GM21723 (cell line): Measurements from ENCODE around the gene STEAP4.

Source experiments
- ATAC-seq: cut with Tn5 transposase; IDR thresholded peaks from one replicate; pipeline ENCODE4 v1.9.1; 2021; ENCODE audit warnings: mild to moderate bottlenecking, moderate library complexity; ENCODE audit not compliant: unreplicated experiment

The STEAP4 gene

DNA sequence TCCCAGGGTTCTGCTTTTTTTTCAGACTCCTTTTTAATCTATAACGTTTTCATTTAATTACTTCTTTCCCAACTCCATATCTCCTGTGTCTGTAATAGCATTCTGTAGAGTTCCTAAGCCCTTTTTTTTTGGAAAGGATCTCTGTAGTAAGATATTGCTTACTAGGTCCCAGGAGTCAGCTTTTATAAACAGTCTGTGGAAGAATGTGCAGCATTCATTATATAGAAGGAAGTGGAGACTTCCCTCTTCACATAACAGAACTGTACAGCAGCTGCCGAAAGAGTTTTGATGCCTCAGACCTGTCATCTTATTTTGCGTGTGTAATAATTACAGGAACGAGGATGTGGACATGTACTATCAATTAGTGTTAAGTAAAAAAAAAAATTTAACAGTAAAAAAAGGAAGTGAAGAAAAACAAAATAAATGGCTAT is 7.4 kb upstream of the STEAP4 start:
- ATAC-seq = no peak

DNA sequence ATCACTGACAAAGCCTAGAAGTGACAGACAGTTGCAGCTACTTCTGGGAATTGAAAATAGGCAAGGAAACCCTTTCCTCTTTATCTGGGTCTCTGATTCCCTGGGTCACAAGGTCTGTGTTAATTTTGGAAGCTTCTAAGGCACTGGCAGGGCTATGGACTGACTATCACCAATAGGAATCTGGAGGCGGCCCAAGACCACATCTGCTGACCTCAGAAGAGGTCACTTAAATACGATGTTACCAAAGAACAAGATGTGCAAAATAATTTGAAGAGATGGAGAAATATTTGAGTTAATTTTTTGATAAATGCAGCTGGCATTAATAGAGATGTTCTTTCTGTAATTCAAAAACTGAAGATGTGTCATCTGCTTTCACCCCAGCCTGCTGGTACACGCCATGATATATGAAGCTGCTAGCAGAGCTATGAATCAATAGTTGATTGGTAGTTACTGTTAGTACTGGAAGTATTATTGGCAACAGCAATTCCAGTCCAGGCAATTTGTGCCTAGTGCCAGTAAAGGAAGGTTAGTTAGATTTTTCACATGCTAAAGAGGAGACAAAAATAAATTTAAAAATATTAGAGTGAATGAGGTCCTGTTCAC is 5.5 kb upstream of the STEAP4 start:
- no peak for ATAC-seq

- ATAC-seq = no peak
Observed at GRCh38 chr7:88311675-88312036, 5.0 kb upstream of the STEAP4 start.

DNA sequence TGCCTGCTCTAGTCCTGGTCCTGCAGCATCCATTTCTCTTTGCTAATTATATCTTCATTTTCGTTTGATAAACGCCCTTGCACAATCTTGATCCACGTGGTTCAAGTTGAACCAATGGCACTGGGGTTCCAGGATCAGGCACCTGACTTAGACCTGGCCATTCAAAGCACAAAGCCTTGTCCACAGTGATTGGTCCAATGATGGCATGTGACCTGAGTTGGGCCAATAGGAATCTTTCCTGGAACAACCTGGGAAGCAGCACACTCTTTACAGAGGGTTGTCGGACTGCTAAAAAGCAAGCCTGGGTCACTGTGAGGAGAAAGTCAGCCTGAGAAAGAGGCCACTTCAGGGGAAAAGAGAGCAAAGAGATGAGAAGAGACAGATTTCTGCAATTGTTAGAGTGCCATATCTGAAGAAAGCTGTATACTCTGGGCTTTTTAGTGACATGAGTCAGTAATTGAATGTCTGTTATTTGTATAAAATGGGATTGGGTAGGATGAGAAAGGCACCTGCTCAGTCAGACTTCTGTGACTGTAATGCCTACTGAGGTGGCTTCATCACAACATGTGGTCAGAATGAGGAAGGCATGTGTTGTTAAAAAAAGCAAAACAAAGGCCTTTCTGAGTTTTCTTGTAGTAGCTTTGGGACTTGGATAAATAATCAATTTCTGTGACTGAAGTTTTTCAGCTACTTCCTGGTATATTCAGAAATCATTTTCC is 4.4 kb upstream of the STEAP4 start:
- ATAC-seq = no peak

DNA sequence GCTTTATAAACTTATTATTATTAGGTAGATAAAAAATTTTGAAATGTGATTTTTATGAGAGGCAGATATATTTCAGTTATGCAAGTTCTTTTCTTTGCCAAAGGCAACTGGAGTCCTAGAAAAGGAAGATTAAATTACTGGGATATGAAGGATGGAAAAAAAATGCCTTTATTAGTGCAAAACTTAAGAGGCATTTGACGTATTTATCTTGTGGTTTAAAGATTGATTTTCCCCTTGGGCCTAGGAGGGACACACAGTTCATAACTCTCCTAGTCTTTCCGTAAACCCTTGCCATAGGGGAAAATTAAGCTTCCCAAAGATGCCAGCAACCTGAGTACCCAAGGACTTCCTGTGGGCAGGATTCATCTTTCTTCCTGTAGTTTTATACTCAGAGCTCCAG is 3.1 kb upstream of the STEAP4 start:
- ATAC-seq = no peak

- no peak for ATAC-seq
Observed at GRCh38 chr7:88307823-88308222, 1.1 kb upstream of the STEAP4 start.

- ATAC-seq = no peak
Observed at GRCh38 chr7:88307412-88307811, 718 bp upstream of the STEAP4 start.

DNA sequence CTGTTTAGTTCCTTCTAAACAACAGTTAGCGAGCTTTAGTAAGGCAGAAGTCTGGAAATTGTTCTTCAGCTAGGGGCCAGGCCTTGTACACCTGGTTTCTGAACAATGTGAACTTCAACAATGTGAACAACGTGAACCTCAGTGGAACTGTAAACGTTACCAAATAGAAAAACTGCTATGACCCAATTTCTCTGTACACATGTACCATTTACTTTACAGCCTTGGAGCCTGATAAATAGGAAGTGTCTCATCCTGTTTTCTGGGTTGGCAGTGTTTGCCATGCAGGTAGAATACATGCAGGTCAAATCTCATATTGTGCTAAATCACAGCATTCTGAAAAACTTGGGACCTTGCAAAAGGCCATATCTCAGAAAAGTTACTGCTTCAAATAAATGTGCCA is 1.6 kb downstream of the STEAP4 start:
- ATAC-seq = no peak

- ATAC-seq = no peak
Observed at GRCh38 chr7:88302486-88302885, 4.2 kb downstream of the STEAP4 start.

DNA sequence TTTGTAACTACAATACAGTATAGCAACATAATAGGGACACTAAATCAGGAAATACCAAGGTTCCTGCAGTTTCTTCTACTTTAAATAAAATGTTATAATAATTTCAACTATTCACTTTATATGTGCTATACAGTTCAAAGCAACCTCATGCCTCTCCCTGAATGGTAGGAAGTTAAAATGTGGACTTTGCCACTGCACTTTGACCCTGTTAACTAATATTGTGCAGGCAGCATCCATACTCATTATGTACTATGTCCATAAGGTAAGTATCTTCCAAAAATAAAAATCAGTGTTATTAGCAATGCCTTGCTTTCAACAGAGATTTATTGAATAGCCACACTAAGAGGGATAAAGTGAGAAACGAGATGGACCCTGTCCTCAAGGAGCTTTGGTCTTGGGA is 4.8 kb downstream of the STEAP4 start:
- no peak for ATAC-seq

DNA sequence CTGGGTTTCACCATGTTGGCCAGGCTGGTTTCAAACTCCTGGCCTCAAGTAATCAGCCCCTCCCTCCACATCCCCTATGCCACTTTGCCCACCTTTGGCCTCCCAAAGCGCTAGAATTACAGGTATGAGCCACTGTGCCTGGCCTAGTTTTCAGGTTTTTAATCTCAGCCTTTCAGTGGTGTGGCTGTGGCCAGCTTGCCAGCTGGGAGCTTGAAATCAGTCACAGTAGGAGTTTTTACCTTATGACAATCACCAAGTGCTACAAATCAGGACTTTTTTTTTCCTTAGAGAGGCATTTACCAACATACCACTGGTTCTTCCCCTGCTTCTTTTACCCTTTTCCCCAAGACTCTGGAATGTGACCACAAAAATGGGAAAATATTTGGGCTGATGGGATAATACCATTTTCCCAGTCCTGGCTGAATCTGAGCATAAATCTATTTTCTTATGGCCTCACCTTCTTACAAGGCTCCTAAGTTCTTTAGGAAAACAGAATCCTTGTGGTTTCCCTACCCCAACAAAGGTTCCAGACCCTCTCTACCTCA is 6.2 kb downstream of the STEAP4 start:
- ATAC-seq = no peak

- ATAC-seq = no peak
Observed at GRCh38 chr7:88299126-88299525, 7.6 kb downstream of the STEAP4 start.

DNA sequence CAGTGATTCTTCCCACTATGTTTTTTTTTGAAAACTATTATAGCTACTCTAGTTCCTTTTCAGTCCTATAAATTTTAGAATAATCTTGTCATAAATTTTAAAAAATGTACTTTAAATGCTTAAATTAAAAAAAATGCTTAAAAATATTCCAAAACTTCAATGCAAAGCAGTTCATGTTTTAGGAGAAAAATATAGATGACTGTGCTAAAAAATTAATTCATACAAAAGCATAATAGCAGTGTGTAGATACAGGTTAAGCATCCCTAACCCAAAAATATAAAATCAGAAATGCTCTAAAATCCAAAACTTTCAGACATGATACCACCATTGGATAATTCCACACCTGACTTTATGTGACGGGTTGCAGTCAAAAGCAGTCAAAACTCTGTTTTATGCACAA is 12.8 kb downstream of the STEAP4 start:
- no peak for ATAC-seq

- ATAC-seq = no peak
Observed at GRCh38 chr7:88291398-88292173, 15.1 kb downstream of the STEAP4 start.

DNA sequence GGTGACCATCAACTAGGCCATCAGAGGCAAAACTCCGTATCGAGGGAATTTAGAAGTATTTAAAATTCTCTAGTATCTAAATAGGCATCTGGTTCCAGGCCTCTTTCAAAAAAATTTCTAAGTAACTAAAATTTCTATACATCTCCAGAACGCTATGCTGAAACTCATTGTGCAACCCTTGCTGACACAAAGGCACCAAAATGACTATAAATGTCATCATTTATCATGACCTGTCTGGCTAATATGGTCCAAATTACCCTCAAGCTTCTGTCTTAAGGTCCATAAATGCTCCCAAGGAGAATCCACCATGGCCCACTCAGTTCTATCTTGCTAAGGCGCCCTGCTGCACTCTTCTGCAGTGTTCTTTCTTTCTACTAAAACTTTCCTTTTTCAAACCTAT is 16.2 kb downstream of the STEAP4 start:
- no peak for ATAC-seq

- no peak for ATAC-seq
Observed at GRCh38 chr7:88289564-88290025, 17.1 kb downstream of the STEAP4 start.

- ATAC-seq = no peak
Observed at GRCh38 chr7:88281749-88282148, 24.9 kb downstream of the STEAP4 start.

GRCh38 chr7:88280801-88281200 is 25.9 kb downstream of the STEAP4 start:
- ATAC-seq = no peak

DNA sequence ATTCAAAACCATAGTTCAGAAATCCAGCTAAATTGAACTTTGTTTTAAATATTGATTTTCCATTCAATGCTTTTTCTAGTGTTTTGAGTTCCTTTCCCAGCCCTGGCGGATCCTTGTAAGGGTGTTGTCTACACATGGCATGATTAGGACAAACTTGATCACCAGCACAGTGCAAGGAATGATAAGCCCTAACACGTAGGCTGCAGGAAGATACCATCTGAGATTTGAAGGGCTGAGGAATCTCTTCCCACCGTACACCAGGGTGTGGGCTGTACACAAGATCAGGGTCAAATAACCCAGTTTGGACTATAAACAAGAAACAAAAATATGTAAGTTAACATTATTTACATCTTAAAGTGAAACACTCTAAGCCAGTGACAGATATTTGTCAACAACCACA is 27.4 kb downstream of the STEAP4 start:
- ATAC-seq = no peak

GRCh38 chr7:88278881-88279280 is 27.8 kb downstream of the STEAP4 start:
- ATAC-seq = no peak

GRCh38 chr7:88276605-88277153 is 30.0 kb downstream of the STEAP4 start:
- no peak for ATAC-seq
